NCI-H526 (cell line): ENCODE data around the gene KLHL22.
"Not testable (repeated sequence)": the region's sequence is repeated elsewhere in the genome, so short reads cannot be mapped to it uniquely, and the experiment has no call there.

Source experiments
- DNase-seq, 2 experiments: peaks; one replicate each; lab custom pipeline; 2025; lab: John Stamatoyannopoulos, UW

Gene KLHL22

GRCh38 chr22:20523086-20523983, 27.7 kb upstream of the KLHL22 start:
- DNase-seq: no peak

- no peak for DNase-seq
Measured at GRCh38 chr22:20522134-20523004, 26.8 kb upstream of the KLHL22 start.

- DNase-seq: no peak
Measured at GRCh38 chr22:20520093-20520511, 24.5 kb upstream of the KLHL22 start.

- DNase-seq: no peak
Measured at GRCh38 chr22:20519558-20519957, 24.0 kb upstream of the KLHL22 start.

- DNase-seq: no peak
Measured at GRCh38 chr22:20517841-20518592, 22.4 kb upstream of the KLHL22 start.

- no peak for DNase-seq
Measured at GRCh38 chr22:20517422-20517821, 21.8 kb upstream of the KLHL22 start.

GRCh38 chr22:20516399-20516798, 20.8 kb upstream of the KLHL22 start:
- DNase-seq: no peak

GRCh38 chr22:20514658-20515406, 19.2 kb upstream of the KLHL22 start:
- no peak for DNase-seq

- no peak for DNase-seq
Measured at GRCh38 chr22:20511578-20512229, 16.1 kb upstream of the KLHL22 start.

- no peak for DNase-seq
Measured at GRCh38 chr22:20510811-20511577, 15.4 kb upstream of the KLHL22 start.

- no peak for DNase-seq
Measured at GRCh38 chr22:20509344-20510047, 13.9 kb upstream of the KLHL22 start.

- DNase-seq: no peak
Measured at GRCh38 chr22:20508815-20509271, 13.2 kb upstream of the KLHL22 start.

- not testable (repeated sequence) for DNase-seq
Measured at GRCh38 chr22:20508067-20508755, 12.6 kb upstream of the KLHL22 start.

- peak; percentile 69 to 92 for DNase-seq
Measured at GRCh38 chr22:20507253-20508066, 11.9 kb upstream of the KLHL22 start, which contains the start of gene MED15. Gene MED15, plus strand, starts transcription at chr22:20507610. Its CDS starts 69 bp downstream, at chr22:20507679.

GRCh38 chr22:20506543-20507252, 11.1 kb upstream of the KLHL22 start:
- DNase-seq: no peak

- not testable (repeated sequence) for DNase-seq
Measured at GRCh38 chr22:20504293-20504922, 8.8 kb upstream of the KLHL22 start.
